ENCODE measurements around the gene CALHM1.

DNA sequence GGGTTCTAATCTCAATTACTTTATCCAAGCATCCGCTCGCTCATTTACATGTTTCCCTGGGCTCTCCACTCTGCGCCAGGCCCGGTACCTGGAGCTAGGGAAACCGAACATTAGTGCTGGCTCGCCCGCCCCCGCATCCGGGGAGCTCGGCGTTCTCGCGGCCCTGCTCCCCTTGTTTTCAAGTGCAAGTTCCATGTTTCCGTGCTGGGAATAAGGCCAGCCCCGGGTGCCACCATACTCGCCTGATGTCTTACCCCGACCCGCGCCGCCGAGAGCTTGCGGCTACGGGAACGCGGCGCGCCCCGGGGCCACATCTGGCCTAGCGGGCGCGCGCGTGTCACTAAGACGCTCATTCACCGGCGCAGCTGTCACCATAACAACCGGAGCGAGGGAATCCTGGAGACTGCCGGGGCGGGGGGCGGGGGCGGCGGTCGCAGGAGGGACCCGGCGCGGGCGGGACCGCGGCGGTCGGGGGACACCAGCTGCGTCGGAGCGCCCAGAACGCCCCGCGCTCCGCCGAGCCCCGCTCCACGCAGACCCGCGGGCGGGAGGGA lies 34.7 kb upstream of the CALHM1 start, which contains the start of gene NEURL1:
- no peak for TF ChIP-seq ZNF205 (CRISPR knock-in tag; IDR thresholded peaks at IDR 0.05)
- TF ChIP-seq FOSL2 (CRISPR knock-in tag; IDR thresholded peaks at IDR 0.05): no peak
- no peak for TF ChIP-seq TARDBP (CRISPR knock-in tag; IDR thresholded peaks at IDR 0.05)
- TF ChIP-seq HOXA9 (CRISPR knock-in tag; IDR thresholded peaks at IDR 0.05; ENCODE audit: borderline replicate concordance): no peak
- no peak for TF ChIP-seq KDM5B (CRISPR knock-in tag; IDR thresholded peaks at IDR 0.05; ENCODE audit: borderline replicate concordance)
- no peak for TF ChIP-seq JUND (CRISPR knock-in tag; IDR thresholded peaks at IDR 0.05)
- no peak for TF ChIP-seq BHLHE40 (IDR thresholded peaks at IDR 0.05; ENCODE audit: low read length)
- no peak for TF ChIP-seq TEAD3 (CRISPR knock-in tag; optimal IDR thresholded peaks at IDR 0.05; ENCODE audit: borderline replicate concordance)
- TF ChIP-seq, protein P1, sequence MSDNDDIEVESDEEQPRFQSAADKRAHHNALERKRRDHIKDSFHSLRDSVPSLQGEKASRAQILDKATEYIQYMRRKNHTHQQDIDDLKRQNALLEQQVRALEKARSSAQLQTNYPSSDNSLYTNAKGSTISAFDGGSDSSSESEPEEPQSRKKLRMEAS (IDR thresholded peaks at IDR 0.05): no peak
- TF ChIP-seq ZBTB21 (CRISPR knock-in tag; IDR thresholded peaks at IDR 0.05): no peak
- no peak for TF ChIP-seq NFE2L1 (CRISPR knock-in tag; IDR thresholded peaks at IDR 0.05; ENCODE audit: borderline replicate concordance)
- no peak for TF ChIP-seq POLR2A (IDR thresholded peaks at IDR 0.05; ENCODE audit: insufficient read depth in 1 of 2, low read depth in 2 of 2, low read length in 2 of 2)
- no peak for TF ChIP-seq HNRNPUL1 (IDR thresholded peaks at IDR 0.05; ENCODE audit: low read depth, low read length)

All from HepG2 (cell line).